SH-SY5Y (cell line): ENCODE measurements around the gene YWHAH.

Experiments
- GATA2 ChIP-seq: IDR thresholded peaks from 2 replicates; pipeline ENCODE4 v1.6.1; 2011; ENCODE audit warnings: mild to moderate bottlenecking, low read depth, low read length
- GATA3 ChIP-seq: IDR thresholded peaks from 2 replicates; pipeline ENCODE4 v1.6.1; 2011; ENCODE audit warnings: low read depth, mild to moderate bottlenecking, low read length, moderate library complexity

Gene YWHAH

GRCh38 chr22:31912407-31912743 is 32.0 kb upstream of the YWHAH start:
- TF ChIP-seq GATA2 (no peak), GATA3 (no peak)

DNA sequence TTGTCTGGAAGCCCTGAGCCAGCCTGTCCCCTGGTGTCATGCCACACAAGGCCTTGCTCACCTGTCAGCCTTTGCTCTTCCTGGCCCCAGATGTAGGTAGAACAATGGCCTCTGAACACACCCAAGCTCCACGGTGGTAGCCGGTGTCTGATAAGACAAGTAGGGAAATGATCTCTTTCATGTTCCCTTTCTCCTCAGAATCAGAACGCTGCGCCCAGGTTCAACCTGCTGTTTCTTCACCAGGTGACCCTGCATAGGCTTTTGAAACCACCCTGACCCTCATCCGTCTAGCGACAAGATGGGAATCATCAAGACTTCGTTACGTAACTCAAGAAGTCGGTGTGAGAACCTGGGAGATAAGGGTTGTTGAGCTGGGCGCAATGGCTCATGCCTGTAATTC is 28.7 kb upstream of the YWHAH start:
- TF ChIP-seq GATA3 (no peak), GATA2 (no peak)

DNA sequence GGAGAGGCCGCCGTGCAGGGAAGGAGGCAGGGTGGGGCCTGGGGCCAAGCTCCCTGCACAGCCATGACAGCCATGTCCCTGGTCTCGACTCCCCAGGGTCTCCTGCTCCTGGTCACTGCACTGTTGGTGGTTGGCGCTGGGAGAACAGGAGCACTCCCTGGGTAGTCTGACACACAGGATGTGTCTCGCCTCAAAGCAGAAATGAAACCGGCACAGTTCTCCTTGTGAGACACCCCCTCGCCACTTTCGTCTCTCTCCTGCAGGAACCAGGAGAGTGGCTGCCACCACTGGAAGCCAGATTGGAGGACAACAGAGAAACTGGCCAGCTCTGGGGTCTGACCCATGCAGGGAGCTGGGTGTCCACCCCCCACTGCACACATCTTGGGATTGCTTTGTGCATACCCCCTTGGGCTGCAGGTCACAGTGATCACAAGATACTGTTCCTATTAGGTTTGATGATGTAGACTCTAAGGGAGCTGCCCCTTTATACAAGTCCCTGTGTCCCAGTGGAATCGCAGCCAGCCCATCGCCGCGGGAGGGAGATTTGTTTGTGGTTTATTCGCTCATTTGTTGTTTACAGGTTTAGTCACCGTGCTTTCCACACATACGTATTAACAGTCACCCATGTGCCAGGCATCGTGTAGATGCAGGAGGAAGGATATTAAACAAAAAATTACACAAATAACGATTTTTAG is 27.0 kb upstream of the YWHAH start:
- TF ChIP-seq GATA2 (no peak), GATA3 (no peak)

DNA sequence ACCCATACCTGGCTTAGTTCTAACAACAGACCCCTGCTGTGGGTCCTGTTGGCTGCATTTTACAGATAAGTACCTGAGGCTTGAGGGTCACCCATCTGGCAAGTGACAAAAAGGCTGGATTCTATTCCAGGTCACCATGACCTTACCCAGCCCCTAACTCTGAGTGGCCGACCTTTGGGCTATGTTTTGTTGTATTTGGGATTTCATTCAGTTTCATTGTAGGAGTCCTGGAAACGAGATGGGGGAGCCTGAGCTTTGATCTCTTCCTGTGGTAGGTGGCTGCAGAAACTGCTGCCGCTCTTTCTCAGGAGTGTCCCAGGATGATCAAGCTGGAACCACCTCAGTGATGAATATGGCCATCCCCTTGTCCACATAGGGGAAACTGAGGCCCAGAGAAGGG is 24.6 kb upstream of the YWHAH start:
- TF ChIP-seq GATA3 (no peak), GATA2 (no peak)

DNA sequence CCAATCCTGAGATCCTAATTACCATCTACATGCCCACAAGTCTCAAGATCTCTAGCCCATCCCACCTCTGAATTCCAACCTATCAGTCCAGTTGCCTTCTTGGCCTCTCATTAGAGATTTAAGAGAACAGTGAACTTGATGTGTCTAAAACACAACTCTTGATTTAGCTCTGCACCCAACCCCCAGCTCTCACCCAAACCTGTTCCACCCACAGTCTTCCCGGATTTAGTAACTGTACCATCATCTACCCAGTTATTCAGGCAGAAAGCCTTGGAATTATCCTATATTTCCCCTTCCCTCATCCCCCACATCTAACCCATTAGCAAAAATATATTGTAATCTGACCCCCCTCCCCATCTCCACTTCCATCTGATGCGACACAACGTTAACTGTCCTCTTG is 24.0 kb upstream of the YWHAH start:
- TF ChIP-seq GATA2: no peak

GRCh38 chr22:31921106-31921505 is 23.2 kb upstream of the YWHAH start:
- TF ChIP-seq GATA3 (no peak), GATA2 (no peak)

DNA sequence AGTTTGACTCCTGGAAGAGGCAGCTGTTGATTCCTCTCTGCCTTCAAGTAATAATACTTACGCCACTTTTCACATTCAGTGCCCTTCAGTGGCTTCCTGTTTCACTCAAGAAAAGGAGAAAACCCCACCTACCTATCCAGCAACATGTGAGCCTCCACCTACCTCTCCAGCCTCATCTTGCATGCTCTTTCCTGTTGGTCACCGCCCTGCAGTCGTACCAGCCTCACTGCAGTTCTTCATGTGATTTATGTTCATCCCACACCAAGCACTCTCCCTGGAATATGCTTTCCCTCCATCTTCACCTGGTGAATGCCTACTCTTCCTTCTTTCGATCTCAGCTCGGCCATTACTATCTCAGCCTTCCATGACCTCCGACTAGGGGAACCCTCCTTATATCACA is 21.8 kb upstream of the YWHAH start:
- TF ChIP-seq GATA3: no peak
- TF ChIP-seq GATA2: no peak

GRCh38 chr22:31923136-31923535 is 21.2 kb upstream of the YWHAH start:
- TF ChIP-seq GATA2 (no peak), GATA3 (no peak)

GRCh38 chr22:31923747-31924146 is 20.6 kb upstream of the YWHAH start:
- TF ChIP-seq GATA3 (no peak), GATA2 (no peak)

DNA sequence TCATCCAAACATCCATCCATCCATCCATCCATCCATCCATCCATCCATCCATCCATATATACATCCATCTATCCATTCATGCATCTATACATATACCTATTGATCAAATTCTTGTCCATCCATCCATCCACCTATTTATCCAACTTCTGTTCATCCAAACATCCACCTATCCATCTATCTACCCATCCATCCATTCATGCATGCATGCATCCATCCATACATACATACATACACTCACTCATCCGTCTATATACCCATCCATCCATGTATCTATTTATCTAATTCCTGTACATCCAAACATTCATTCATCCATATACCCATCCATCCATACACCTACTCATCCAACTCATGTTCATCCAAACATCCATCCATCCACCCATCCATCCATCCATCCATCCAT is 19.3 kb upstream of the YWHAH start:
- TF ChIP-seq GATA3 (no peak), GATA2 (no peak)

- TF ChIP-seq GATA3 (no peak), GATA2 (no peak)
Measured at GRCh38 chr22:31926024-31926423, 18.3 kb upstream of the YWHAH start.

GRCh38 chr22:31926969-31927368 is 17.4 kb upstream of the YWHAH start:
- TF ChIP-seq GATA3 (peak; percentile 80), GATA2 (peak; percentile 96)

DNA sequence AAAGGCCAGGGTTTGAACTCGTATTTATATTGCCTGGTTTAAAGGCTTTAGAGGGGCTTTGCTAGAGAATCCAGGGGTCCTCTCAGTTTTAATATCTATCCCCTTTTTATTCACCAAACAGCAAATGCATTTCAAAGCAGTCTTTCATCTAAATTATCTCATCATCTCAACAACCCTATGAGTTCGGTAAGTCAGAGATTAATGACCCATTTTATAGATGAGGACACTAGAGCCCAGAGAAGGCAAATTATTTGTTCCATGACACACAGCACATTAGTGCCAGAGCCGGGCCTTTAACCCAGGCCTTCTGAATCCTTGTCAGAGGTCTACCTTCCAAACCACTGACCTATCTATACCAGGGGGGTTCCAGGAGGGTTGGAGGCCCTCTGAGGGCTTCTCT is 16.8 kb upstream of the YWHAH start:
- TF ChIP-seq GATA3 (no peak), GATA2 (no peak)

DNA sequence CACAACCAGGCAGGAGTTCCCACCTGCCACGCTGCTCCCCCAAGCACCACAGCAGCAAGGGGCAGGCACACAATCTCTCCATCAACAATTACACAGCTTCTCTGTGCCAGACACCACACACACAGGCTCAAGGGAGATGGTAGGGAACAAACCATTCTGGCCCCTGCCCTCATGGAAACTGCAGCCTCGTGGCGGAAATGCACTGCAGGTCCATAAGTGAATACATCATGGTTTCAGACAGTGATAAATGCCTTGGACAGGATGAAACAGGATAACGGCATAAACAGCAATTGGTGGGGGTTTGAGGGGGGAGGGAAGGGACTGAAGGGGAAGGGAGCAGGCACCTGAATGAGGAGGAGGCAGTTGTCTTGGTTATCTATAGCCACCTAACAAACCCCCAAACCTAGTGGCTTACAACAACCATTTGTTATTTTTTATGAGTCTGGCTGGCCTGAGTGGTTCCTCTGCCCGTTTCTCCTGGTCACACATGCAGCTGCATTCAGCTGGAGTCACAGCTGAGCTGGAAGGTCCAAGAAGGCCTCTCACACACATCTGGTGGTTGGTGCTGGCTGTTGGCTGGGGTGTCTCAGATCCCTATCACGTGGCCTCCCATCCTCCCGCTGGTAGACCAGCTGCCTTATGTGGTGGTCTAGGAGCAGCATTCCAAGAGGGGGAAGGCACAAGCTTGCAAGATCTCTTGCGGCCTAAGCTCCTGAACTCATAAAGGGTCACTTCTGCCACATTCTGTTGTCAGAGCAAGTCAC is 15.0 kb upstream of the YWHAH start:
- TF ChIP-seq GATA3 (no peak; the same call in 1 of the 2 replicates), GATA2 (peak; percentile 73)

- TF ChIP-seq GATA3: no peak
- no peak for TF ChIP-seq GATA2
Measured at GRCh38 chr22:31932863-31933262, 11.5 kb upstream of the YWHAH start.

GRCh38 chr22:31933406-31933805 is 10.9 kb upstream of the YWHAH start:
- TF ChIP-seq GATA2 (no peak), GATA3 (no peak)
